Body of pancreas (tissue), 4 donors: ENCODE measurements around the gene APPL2. TPM values are rescaled to one million over a fixed set of nuclear protein-coding genes. Genes with fewer than 3 reads are reported as not detected.

Source experiments
- ATAC-seq: fragments of 150-250 bp; one replicate; pipeline ENCODE4 v1.9.1; 2016
- DNase-seq, 4 donors: peaks; one replicate each; pipeline ENCODE4 v3.0.0-alpha.2; 2019
- H3K27ac ChIP-seq, 4 donors: fragments of 200-600 bp; sonication (generic); 1 replicate in 3 of 4; 2 replicates in 1 of 4; pipeline versions ENCODE4 v1.5.1 to v1.6.1; 2016 to 2019; ENCODE audit warnings: mild to moderate bottlenecking in 1 of 4, mixed read lengths in 1 of 4, moderate library complexity in 1 of 4
- H3K27me3 ChIP-seq, 2 donors: fragments of 200-600 bp; sonication (generic); one replicate each; pipeline ENCODE4 v1.6.0; 2016; ENCODE audit warnings: mild to moderate bottlenecking in 1 of 2
- H3K36me3 ChIP-seq, 2 donors: fragments of 200-600 bp; sonication (generic); replicated peaks in 1 of 2; 2 replicates each; pipeline ENCODE4 v1.5.1; 2016; ENCODE audit warnings: low read depth in 2 of 2; ENCODE audit not compliant: insufficient read depth in 1 of 2
- H3K4me1 ChIP-seq: fragments of 200-600 bp; sonication (generic); one replicate; pipeline ENCODE4 v1.6.0; 2016
- H3K4me3 ChIP-seq, 2 donors: fragments of 200-600 bp; sonication (generic); 1 replicate in 1 of 2; 2 replicates in 1 of 2; pipeline ENCODE4 v1.5.1; 2016 to 2019
- H3K9me3 ChIP-seq, 3 donors: fragments of 200-600 bp; sonication (generic); 1 replicate in 2 of 3; 2 replicates in 1 of 3; pipeline ENCODE4 v1.5.1; 2016
- CTCF ChIP-seq, 7 experiments: fragments of 450-650 bp in 4 of 7; fragments of 200-600 bp in 3 of 7; sonication (generic) in 3 of 7; IDR thresholded peaks; one replicate each; pipeline ENCODE4 v1.5.1; 2016 to 2019; ENCODE audit warnings: antibody characterized with exemption in 7 of 7
- POLR2A ChIP-seq, 3 donors: fragments of 450-650 bp; IDR thresholded peaks; one replicate each; pipeline ENCODE4 v1.6.1; 2016; ENCODE audit warnings: antibody characterized with exemption in 3 of 3, mild to moderate bottlenecking in 2 of 3
- WGBS, 2 donors: methylation state at CpG; one replicate each; pipeline ENCODE4 v1.1.5; 2017; 5-methylcytosine and 5-hydroxymethylcytosine counted together
- intact Hi-C: fragments of 100-400 bp; cut with DNase I; formaldehyde crosslinking; loops from one replicate; pipeline ENCODE4 v1.15.1; 2023
- total RNA-seq, 2 donors: library from RNA; depleted of rRNA; stranded (reverse); fragments of >200 nt; gene quantifications; one replicate each; pipeline ENCODE4 v1.1.0, GENCODE V29; 2016

APPL2 gene
- total RNA-seq, 2 donors from 2014 or later: 32.4 to 32.6 TPM

DNA sequence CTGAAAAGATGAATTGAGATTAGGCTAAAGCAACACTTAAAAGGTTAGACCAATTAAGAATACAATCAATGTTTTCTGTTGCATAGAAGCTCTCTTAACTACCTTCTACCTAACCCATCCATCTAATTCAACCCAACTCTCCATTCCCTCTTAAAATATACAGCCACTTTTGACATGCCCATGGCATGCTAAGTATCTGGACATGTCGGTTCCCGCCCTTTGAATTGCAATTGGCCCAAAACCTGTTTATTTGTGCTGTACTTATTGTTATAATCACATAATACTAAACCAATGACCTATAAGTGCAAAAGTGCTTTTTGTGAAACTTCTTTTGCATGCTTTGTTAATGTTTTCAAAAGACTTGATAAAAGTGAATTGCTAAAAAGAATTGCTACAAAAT lies 37.6 kb upstream of the APPL2 start:
- ATAC-seq (no peak), DNase-seq (no peak)
- Histone ChIP-seq H3K9me3 (no peaks in the 10 kb centered on the region), H3K27me3 (no peaks in the 10 kb centered on the region), H3K4me1 (peaks cover 13% of the 10 kb centered on the region), H3K4me3 (no peak overlapping the region), H3K36me3 (no peaks in the 10 kb centered on the region), H3K27ac (no peak overlapping the region)
- intact Hi-C loops: no loop called here
- 87 to 92% methylated on average over 2 of the region's 2 CpGs for WGBS, 2 donors
- TF ChIP-seq POLR2A (IDR thresholded peaks at IDR 0.05) (no peak), CTCF (IDR thresholded peaks at IDR 0.05) (no peak)

DNA sequence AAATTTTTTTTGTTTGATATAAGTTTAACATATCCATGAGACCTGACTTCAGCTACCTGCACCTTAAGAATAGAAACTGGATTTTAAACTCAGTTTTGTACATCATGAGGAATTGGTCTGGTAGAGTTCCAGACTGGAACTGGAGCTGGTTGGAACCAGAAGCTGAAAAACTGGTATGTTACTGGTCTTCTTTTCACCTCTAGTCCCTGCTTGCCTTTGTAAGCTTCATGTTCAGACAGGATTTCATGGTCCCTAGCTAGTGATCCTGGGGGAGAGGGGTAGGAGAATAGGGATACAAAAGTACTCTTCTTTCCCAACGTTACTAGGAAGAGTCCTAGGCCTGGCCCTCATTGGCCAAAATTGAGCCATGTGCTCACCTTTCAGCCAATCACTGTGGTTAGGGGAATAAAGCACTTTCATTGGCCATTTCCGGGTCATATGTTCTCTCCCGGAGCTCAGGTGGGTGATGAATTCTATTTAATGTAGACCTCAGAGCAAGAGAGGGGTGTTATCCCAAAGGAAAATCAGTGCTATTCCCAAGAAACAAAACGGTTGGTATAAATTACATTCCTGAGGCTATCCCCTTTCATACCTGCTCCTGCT lies 36.9 kb upstream of the APPL2 start:
- Histone ChIP-seq H3K36me3 (no peaks in the 10 kb centered on the region), H3K9me3 (no peaks in the 10 kb centered on the region), H3K27me3 (no peaks in the 10 kb centered on the region), H3K4me1 (peaks cover 6% of the 10 kb centered on the region), H3K4me3 (no peak overlapping the region), H3K27ac (no peak overlapping the region)
- 73 to 83% methylated on average over 4 of the region's 4 CpGs for whole genome bisulfite sequencing, 2 donors
- no peak for TF ChIP-seq POLR2A (IDR thresholded peaks at IDR 0.05)
- intact Hi-C loops: no loop called here
- no peak for ATAC-seq
- DNase-seq: no peak

DNA sequence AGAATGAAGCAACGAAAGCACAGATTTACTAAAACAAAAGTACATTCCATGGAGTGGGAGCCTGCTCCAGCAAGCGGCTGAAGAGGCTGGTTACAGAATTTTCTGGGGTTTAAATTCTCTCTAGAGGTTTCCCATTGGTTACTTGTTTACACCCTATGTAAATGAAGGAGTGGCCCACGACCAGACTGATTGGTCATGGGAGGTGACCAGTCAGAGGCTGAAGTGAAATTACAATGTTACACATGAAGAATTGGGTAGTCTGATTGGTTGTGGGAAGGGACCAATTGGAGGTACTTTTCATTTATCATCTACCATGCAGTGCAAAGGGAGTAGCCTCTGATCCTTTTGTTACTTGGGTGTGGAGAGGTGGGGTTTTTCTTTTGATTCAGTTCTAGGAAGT lies 36.2 kb upstream of the APPL2 start:
- intact Hi-C loops: no loop called here
- no peaks in the 10 kb centered on the region for H3K9me3 ChIP-seq
- H3K27me3 ChIP-seq: no peaks in the 10 kb centered on the region
- H3K4me1 ChIP-seq: peaks cover 4% of the 10 kb centered on the region
- H3K36me3 ChIP-seq: no peaks in the 10 kb centered on the region
- 70 to 75% methylated on average over 3 of the region's 3 CpGs for WGBS, 2 donors
- no peak overlapping the region for H3K27ac ChIP-seq
- no peak overlapping the region for H3K4me3 ChIP-seq
- TF ChIP-seq CTCF (IDR thresholded peaks at IDR 0.05): no peak
- TF ChIP-seq POLR2A (IDR thresholded peaks at IDR 0.05): no peak
- ATAC-seq: no peak
- no peak for DNase-seq

DNA sequence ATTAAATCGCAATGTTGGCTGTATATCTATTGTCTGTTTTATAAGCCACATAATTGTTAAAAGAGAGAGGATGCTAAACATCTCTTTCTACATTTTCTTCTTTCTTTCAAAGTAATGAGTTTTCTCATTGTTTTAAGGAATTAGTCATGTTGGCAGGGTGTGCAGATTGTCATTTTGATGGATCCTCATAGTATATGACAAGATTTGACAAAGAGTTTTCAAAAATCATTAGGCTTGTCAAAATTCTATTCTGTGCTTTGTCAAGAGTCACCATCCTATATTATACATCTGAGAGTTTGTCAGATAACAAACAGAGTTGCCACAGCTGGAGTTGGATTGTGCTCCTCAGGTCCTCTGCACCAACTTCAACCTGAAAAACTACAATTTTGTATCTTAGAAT lies 35.4 kb upstream of the APPL2 start:
- Histone ChIP-seq H3K4me3 (no peak overlapping the region), H3K9me3 (no peaks in the 10 kb centered on the region), H3K27me3 (no peaks in the 10 kb centered on the region), H3K4me1 (peaks cover 4% of the 10 kb centered on the region), H3K27ac (no peak overlapping the region), H3K36me3 (no peaks in the 10 kb centered on the region)
- WGBS, 2 donors: 87 to 91% methylated on average over 1 of the region's 1 CpG
- TF ChIP-seq CTCF (IDR thresholded peaks at IDR 0.05): no peak
- no peak for TF ChIP-seq POLR2A (IDR thresholded peaks at IDR 0.05)
- DNase-seq (no peak), ATAC-seq (no peak)
- intact Hi-C loops: no loop called here

GRCh38 chr12:105270671-105271255 lies 34.8 kb upstream of the APPL2 start:
- ATAC-seq (no peak), DNase-seq (no peak)
- no peak overlapping the region for H3K4me3 ChIP-seq
- intact Hi-C loops: no loop called here
- no peaks in the 10 kb centered on the region for H3K36me3 ChIP-seq
- peaks cover 4% of the 10 kb centered on the region for H3K4me1 ChIP-seq
- H3K27ac ChIP-seq: no peak overlapping the region
- TF ChIP-seq CTCF (IDR thresholded peaks at IDR 0.05): no peak
- TF ChIP-seq POLR2A (IDR thresholded peaks at IDR 0.05): no peak
- no peaks in the 10 kb centered on the region for H3K27me3 ChIP-seq
- 66 to 74% methylated on average over 4 of the region's 4 CpGs for WGBS, 2 donors
- no peaks in the 10 kb centered on the region for H3K9me3 ChIP-seq
